Panc1 (cell line): ENCODE results near the gene UGGT1. TPM values are rescaled to one million over a fixed set of nuclear protein-coding genes. Genes with fewer than 3 reads are reported as not detected.

ENCODE experiments used
- ATAC-seq: fragments of 200-7000 bp; cut with Tn5 transposase; 2 replicates; pipeline ENCODE4 v1.9.1; 2020; ENCODE audit warnings: mild to moderate bottlenecking, moderate library complexity
- BruUV-seq: library from RNA; stranded (reverse); fragments of 400-500 nt; replicated peaks from 2 replicates; lab custom pipeline; 2021; lab: Mats Ljungman, UMichigan
- CTCF ChIA-PET: fragments of 300-600 bp; sonication (Branson Sonifier 250); formaldehyde crosslinking; loops from one replicate; lab custom pipeline; 2022; ENCODE audit warnings: antibody characterized with exemption; lab: Charles Lee
- POLR2A ChIA-PET: fragments of 300-600 bp; sonication (Branson Sonifier 250); formaldehyde crosslinking; loops from one replicate; lab custom pipeline; 2022; ENCODE audit warnings: antibody characterized with exemption; lab: Charles Lee
- DNase-seq: peaks from one replicate; pipeline ENCODE4 v3.0.0-alpha.2; 2010; ENCODE audit warnings: low read depth, low spot score
- H3K27ac ChIP-seq: 2 replicates; pipeline ENCODE4 v1.5.1; 2011; ENCODE audit warnings: mild to moderate bottlenecking, low read length, inconsistent platforms
- H3K27me3 ChIP-seq: fragments of 200-500 bp; sonication (Bioruptor generic); 2 replicates; pipeline ENCODE4 v1.6.0; 2014; ENCODE audit warnings: low read length, inconsistent platforms; ENCODE audit not compliant: control insufficient read depth, insufficient read depth
- H3K36me3 ChIP-seq: fragments of 200-500 bp; sonication (Bioruptor generic); 2 replicates; pipeline ENCODE4 v1.5.1; 2014; ENCODE audit warnings: inconsistent platforms, mild to moderate bottlenecking, low read length, moderate library complexity; ENCODE audit not compliant: control insufficient read depth, insufficient read depth
- H3K4me1 ChIP-seq: 2 replicates; pipeline ENCODE4 v1.5.1; 2011; ENCODE audit warnings: inconsistent platforms, mild to moderate bottlenecking, low read length, moderate library complexity; ENCODE audit not compliant: control insufficient read depth, insufficient read depth
- H3K4me3 ChIP-seq, 2 experiments: 2 replicates each; pipeline ENCODE4 v1.5.1; 2011 to 2012; ENCODE audit warnings: low read depth in 2 of 2, low read length in 2 of 2, mild to moderate bottlenecking in 2 of 2, inconsistent platforms in 1 of 2, moderate library complexity in 1 of 2
- H3K9me3 ChIP-seq: fragments of 200-500 bp; sonication (Bioruptor generic); 2 replicates; pipeline ENCODE4 v1.5.1; 2014; ENCODE audit warnings: low read depth, mild to moderate bottlenecking, inconsistent platforms, low read length, moderate library complexity; ENCODE audit not compliant: control insufficient read depth, insufficient read depth
- CTCF ChIP-seq: fragments of 450-650 bp; IDR thresholded peaks from 2 replicates; pipeline ENCODE4 v1.5.1; 2017; ENCODE audit warnings: mild to moderate bottlenecking
- POLR2AphosphoS5 ChIP-seq: IDR thresholded peaks from 2 replicates; pipeline ENCODE4 v1.6.1; 2012; ENCODE audit warnings: mild to moderate bottlenecking, low read depth, low read length, moderate library complexity
- REST ChIP-seq, 2 experiments: IDR thresholded peaks; 2 replicates each; pipeline ENCODE4 v1.6.1; 2011 to 2012; ENCODE audit warnings: low read depth in 2 of 2, control low read depth in 1 of 2, low read length in 1 of 2, mild to moderate bottlenecking in 1 of 2, moderate library complexity in 1 of 2; ENCODE audit not compliant: insufficient read depth in 1 of 2
- SIN3A ChIP-seq: IDR thresholded peaks from 2 replicates; pipeline ENCODE4 v1.6.1; 2012; ENCODE audit warnings: low read depth, mild to moderate bottlenecking, low read length, moderate library complexity, borderline replicate concordance; ENCODE audit not compliant: insufficient read depth
- TCF7L2 ChIP-seq: IDR thresholded peaks from 2 replicates; pipeline ENCODE4 v1.6.1; 2011; ENCODE audit warnings: mild to moderate bottlenecking, low read depth, low read length, inconsistent platforms
- in situ Hi-C: cut with HindIII; loops from 2 replicates; pipeline ENCODE4 v1.10.0; 2016; ENCODE audit warnings: low sequenced_read_pairs, low pct_unique_long_range_greater_than_20kb
- intact Hi-C: fragments of 100-400 bp; cut with micrococcal nuclease; formaldehyde crosslinking; loops from one replicate; pipeline ENCODE4 v1.10.0; 2022; ENCODE audit not compliant: unreplicated experiment
- total RNA-seq: library from RNA; stranded (reverse); gene quantifications from one replicate; pipeline ENCODE4 v1.2.1, GENCODE V29; 2021; ENCODE audit not compliant: unreplicated experiment

The UGGT1 gene
- total RNA-seq, 1 experiment from 2014 or later, result 64.2 TPM

DNA sequence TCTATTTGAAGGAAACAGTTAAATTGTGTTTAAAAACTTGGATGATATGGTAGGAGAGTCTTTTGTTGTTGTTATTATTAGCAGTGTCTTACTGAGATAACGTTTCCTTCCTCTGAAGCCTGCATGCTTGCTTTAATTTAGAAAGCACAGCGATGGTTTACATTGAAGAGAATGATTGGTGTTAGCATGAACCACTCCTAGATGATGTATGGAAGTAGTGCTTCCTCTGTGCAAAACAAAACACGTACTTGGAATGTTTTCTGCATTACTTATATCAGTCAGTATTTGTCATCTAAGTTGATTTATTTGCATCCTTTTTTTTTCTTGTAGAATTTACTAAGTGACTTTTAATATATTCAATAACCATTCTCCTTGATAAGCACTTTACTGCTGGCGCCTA lies 89.0 kb downstream of the UGGT1 start:
- peaks cover 30% of the 10 kb centered on the region for H3K36me3 ChIP-seq
- in situ Hi-C loops, result no loop called here

GRCh38 chr2:128185576-128185975 lies 94.6 kb downstream of the UGGT1 start:
- in situ Hi-C loops (no loop called here), intact Hi-C loops (no loop called here)
- Histone ChIP-seq H3K36me3 (peaks cover 35% of the 10 kb centered on the region), H3K4me1 (no peaks in the 10 kb centered on the region), H3K9me3 (no peaks in the 10 kb centered on the region), H3K27ac (no peak overlapping the region), H3K4me3 (no peak overlapping the region), H3K27me3 (no peaks in the 10 kb centered on the region)
- no TSS peak for BruUV-seq
- DNase-seq (no peak), ATAC-seq (no peak)
- TF ChIP-seq REST (IDR thresholded peaks at IDR 0.05; ENCODE audit: insufficient read depth in 1 of 2, low read depth in 2 of 2, low read length in 1 of 2) (no peak), POLR2AphosphoS5 (no peak), CTCF (no peak), SIN3A (no peak), TCF7L2 (no peak)
- CTCF ChIA-PET, result no interaction called here
- POLR2A ChIA-PET, result no interaction called here

More for the DNA sequence above, 89.0 kb downstream of the UGGT1 start:
- CTCF ChIA-PET, result no interaction called here
- ATAC-seq (no peak), DNase-seq (no peak)
- Histone ChIP-seq H3K4me1 (no peaks in the 10 kb centered on the region), H3K4me3 (no peak overlapping the region), H3K27ac (no peak overlapping the region), H3K9me3 (no peaks in the 10 kb centered on the region), H3K27me3 (no peaks in the 10 kb centered on the region)
- BruUV-seq, result no TSS peak
- POLR2A ChIA-PET, result no interaction called here
- intact Hi-C loops, result no loop called here
- no peak for TF ChIP-seq POLR2AphosphoS5

- POLR2A ChIA-PET, result no interaction called here
- TF ChIP-seq SIN3A, result no peak
- TF ChIP-seq CTCF, result no peak
- TF ChIP-seq REST (IDR thresholded peaks at IDR 0.05; ENCODE audit: insufficient read depth in 1 of 2, low read depth in 2 of 2, low read length in 1 of 2), result no peak
- TF ChIP-seq TCF7L2, result no peak
- TF ChIP-seq POLR2AphosphoS5, result no peak
- ATAC-seq (no peak), DNase-seq (no peak)
- no peaks in the 10 kb centered on the region for H3K4me1 ChIP-seq
- H3K36me3 ChIP-seq, result peaks cover 27% of the 10 kb centered on the region
- peak overlapping the region; percentile 41; the same call in 1 of the 2 replicates for H3K27ac ChIP-seq
- no peaks in the 10 kb centered on the region for H3K9me3 ChIP-seq
- in situ Hi-C loops (no loop called here), intact Hi-C loops (no loop called here)
- CTCF ChIA-PET, result no interaction called here
- no peak overlapping the region for H3K4me3 ChIP-seq
- H3K27me3 ChIP-seq, result no peaks in the 10 kb centered on the region
- no TSS peak for BruUV-seq
Observed at GRCh38 chr2:128187032-128187654, 96.1 kb downstream of the UGGT1 start.
